ENCODE data around the gene SLC6A6.

Gene SLC6A6

DNA sequence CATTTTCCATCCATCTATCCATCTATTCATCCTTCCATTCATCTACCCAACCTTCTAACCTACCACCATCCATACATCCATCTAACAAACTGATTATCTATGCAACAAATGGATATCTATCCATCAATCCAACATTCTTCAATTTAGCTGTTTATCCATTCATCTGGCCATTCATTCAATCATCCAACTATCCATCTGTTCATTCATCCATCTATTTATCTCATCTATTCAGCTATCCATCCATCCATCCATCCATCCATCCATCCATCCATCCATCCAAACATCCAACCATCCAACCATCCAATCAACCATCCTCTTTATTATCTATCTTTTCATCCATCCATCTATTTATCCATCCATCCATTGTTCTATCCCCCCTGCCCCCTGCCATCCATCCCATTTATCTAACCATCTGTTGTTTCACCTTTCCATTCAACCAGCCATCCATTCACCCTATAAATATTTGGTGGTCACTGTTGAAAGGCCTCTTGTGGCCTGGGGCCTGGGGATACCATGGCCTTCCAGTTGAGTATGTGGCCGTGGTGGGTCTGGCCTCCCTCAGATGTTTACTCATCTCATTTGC, 44.7 kb downstream of the SLC6A6 start:
- no peak for DNase-seq (ENCODE audit: low read depth)
- H3K4me3 ChIP-seq (ENCODE audit: low read depth, low read length) = no peak overlapping the region

DNA sequence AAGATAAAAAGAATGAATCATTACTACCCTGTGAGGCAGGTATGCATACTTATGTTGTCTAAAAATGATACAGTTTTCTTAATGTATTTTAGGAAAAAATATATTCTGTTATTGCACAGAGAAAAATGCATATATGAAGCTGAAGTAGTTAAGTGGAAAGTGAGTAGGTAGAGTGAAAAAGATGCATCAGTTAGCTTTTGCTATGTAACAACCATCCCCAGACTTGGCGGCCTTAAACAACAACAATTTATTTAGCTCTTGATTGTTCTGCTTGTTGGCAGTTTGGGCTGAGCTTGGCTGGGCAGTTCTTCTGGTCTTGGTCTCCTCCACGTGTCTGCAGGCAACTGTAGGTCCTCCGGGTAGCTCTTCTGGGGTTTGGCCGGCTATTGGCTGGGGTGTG, 45.7 kb downstream of the SLC6A6 start:
- DNase-seq (ENCODE audit: low read depth) = no peak
- H3K4me3 ChIP-seq (ENCODE audit: low read depth, low read length) = no peak overlapping the region

DNA sequence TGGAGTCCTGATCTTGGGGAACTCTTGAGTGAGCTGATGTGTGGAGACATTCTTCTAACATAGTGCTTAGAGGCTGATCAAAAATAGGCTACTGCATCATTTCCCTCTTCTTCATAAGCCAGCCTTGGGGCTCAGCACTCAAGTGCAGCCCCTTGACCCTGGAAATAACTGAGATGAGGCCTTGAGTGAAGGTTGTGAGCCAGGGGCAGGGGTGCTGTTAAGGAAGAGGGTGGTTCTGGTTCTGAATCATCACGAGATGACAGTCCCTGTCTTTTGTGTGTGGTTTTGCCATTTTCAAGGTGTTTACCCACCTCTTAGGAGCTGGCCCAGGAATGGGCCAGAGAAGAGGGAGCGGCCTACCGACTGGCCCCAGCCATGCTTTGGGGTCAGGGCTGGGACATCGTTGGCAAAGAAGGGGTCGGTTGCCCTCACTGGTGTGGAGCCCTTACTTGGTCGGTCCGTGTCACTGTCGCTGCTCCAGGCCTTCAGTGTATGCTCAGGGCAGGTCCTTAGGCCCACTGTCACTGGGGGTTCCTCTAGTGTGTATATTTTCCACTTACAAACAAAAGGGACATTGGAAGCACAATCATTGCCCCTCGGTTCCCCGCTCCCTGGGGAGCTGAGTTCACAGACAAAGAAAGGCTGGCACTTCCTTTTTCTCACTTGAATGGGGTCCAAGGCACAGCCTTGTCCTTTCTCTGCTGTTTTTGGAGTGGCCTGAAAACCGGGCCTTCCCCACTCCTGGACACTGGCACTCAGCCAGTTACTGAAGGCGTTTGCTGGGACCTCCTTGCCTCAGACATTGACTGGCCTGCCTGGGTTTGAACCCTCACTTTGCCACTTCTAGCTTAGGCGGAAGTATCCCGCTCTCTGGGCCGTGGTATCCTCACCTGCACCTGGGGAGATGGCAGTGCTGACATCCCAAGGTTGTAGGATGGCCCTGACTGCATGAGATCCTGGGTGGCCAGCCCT, 46.6 kb downstream of the SLC6A6 start:
- DNase-seq (ENCODE audit: low read depth) = no peak
- no peak overlapping the region for H3K4me3 ChIP-seq (ENCODE audit: low read depth, low read length)

DNA sequence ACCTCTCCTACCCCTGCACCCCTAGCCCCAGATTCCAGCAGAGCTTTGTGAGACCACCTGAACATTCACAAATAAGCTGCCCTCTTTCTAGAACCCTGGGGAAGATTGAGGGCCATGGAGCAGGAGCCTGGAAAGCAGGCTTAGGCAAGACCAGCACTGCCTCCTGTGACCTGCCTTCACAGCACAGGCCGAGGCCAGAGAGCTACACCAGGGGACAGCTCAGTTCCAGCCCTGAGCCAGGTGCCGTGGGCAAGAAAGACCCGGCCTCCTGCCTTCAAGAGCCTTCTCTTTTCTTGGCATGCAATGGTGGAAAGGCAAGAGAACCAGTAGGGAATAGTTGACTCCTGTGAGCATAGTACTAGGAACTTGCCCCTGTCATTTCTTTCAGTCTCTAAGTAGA, 48.1 kb downstream of the SLC6A6 start:
- no peak for DNase-seq (ENCODE audit: low read depth)

DNA sequence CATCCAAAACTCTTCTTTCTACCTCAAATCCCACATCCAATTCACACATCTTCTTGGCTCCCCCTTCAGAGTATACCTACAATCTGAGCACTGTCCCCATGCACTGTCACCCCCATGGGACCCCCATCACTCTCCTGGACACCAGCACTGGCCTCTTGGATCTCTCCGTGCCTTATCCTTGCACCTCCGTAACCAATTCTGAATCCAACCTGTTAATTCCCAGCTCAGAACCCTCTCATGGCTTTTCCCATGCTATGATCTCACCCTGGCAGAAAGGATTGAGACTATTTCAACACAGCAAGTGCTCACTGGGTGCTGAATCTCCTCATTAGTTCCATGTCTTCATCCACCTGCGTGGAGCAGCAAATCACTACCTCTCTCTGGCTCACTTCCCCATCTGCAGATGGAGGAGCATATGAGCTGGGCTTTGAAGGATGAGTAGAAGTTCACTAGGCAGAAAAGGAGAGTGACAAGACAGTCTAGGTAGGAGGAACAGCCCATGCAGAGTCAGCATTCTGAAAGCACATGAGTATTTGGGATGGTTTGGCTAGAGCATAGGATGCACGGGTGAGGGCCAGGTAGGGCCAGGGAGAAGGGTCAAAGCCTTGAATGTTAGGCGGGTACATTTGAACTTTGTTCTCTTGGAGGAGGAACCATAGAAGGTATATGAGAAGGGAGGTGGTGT, 48.7 kb downstream of the SLC6A6 start:
- DNase-seq (ENCODE audit: low read depth) = no peak
- H3K4me3 ChIP-seq (ENCODE audit: low read depth, low read length) = no peak overlapping the region

More for the DNA sequence above, 48.1 kb downstream of the SLC6A6 start:
- no peak overlapping the region for H3K4me3 ChIP-seq (ENCODE audit: low read depth, low read length)

DNA sequence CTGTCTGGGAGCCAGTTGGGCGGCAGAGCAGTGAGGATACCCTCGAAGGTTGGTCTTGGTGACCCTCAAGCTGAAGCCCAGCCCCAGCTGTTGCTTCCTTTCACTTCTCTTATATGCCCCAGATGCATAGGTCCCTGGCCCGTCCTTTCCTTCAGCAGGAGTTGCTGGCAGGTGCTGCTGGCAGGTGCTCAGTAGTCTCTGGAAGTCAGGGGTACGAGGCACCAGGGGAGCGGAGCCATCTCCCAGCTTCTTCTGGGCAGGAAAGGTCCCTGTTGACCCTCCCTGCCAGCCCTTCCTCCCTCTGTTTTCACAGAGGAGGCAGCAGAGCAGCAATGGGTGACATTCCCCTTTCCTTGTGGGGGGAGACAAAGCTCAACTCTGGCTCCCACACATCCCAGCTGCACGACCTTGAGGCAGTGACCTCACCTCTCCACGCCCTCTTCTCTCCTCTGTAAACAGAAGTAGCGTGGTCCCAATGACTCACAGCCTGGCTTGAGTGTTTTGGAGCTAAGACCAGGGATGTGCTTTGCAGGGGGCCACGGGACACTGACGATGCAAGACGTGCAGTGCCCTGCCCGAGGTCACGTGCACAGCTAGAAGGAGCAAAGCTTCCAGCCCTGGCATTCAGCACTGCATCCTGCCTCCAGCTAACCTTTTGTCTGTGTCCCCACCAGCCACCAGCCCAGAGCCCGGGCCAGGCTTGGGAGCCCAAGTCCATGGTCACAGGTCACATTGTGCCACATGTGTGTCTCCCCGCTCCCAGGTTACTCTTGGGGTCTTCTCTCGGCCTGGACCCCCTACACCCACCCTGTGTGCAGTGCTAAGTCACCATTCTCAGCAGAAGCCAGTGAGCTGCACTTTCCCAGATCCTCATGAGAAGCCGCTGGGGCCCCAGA, 49.7 kb downstream of the SLC6A6 start:
- DNase-seq (ENCODE audit: low read depth) = peak; percentile 93
- H3K4me3 ChIP-seq (ENCODE audit: low read depth, low read length) = no peak overlapping the region

DNA sequence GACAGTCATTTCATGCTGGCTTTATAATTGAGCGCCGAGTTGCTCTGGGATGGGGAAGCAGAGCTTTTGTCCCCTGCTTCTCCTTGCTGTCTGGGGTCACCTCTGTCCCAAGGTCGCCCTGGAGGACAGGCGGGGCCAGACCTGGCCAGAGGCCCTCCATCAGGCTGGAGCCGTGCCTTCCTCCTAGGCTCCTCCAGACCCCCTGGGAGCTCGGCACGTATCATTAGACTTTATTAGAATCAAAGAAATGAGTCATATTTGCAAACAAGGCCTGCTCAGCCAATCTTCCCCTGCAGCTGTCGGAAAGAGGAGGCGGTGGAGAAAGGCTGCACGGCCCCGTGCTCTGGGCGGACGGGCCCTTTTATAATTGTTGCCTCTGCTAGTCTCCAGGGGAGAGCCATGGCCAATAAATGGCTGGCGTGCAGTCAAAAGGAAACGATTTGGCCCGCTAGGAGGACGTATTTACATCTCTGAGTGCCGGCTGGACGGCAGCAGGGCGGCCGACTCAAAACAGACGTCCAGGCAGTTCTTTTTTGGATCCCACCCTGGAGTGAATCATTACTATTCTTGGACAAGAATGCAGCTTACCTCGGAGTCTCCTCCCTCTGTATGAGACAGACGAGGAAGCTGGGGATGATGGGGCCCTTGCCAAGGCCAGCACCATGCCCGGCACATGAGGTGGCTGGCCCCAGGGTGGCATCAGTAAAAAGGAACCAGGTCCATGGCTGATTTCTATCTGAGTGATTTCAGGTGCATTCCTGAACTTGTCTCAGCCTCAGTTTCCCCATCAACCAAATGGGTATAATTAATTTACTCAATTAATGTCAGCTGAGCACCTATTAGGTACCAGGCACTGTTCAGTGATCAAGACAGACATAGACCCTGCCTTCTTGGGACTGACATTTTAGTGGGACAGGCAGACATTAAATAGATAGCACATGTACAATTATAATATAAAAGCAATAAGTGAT, 50.6 kb downstream of the SLC6A6 start:
- peak; percentile 99 for DNase-seq (ENCODE audit: low read depth)
- H3K4me3 ChIP-seq (ENCODE audit: low read depth, low read length) = no peak overlapping the region

DNA sequence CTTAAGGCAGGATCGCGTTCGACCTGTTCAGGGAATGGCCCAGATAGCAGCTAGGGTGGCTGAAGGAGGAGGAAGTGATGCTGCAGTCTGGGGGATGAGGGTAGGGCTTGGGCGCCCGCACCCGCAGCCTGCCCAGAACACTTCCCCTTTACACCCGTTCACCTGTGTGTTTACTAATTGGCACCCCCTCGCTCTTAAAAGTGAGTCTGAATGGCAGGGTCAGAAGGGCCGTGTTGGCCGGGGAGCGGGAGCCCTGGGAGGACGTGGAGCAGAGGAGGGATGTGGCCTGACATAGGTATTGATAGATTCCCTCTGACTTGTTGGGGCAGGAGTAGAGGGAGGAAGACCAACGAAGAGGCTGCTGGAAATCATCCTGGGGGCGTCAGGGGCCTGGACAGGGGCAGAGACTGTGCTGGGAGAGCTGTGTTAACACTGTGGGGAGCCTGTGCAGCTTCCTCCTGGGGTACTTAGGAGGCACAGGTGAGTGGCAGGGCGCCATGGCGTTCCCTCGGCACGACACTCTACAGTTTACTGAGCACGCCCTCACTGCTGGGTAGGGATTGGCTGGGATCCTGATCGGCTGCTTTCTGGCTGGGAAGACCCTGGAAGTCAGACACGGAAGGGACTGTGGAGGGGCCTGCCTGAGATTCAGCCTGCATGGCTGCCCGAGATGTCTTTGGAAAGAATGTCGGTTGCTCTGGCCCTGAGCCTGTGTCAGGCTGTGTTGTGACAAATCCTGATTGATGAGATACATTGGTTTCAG, 51.7 kb downstream of the SLC6A6 start:
- no peak overlapping the region for H3K4me3 ChIP-seq (ENCODE audit: low read depth, low read length)
- DNase-seq (ENCODE audit: low read depth) = no peak

DNA sequence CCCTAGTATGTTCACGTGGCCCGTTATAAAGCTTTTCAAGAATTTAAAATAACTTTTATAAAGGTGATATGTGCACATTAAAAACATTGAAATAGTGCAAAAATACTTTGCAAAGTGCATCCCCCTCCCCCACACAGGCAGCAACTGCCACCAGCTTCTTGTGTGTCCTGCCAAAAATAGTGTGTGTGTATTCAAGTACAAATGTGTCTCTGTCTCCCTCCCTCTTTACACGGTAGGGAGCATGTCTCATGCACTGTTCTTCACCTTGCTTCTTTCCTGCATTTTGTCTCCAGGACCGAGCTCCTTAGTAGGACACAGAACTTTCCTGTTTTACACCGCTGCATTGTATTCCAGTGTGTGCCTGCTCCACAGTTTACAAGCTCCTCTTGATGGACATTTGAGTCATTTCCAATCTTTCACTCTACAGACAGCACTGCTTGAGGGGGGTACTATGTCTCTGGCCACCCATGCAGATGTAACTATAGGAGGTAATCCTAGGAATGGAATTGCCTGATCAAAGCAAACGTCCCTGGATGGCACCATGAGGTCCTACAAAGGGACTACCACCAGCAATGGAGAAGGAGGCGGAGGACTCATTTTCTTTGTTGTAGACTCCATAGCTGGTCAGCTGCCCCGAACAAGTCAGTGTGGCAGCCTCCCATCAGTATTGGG, 52.4 kb downstream of the SLC6A6 start:
- no peak overlapping the region for H3K4me3 ChIP-seq (ENCODE audit: low read depth, low read length)
- no peak for DNase-seq (ENCODE audit: low read depth)

DNA sequence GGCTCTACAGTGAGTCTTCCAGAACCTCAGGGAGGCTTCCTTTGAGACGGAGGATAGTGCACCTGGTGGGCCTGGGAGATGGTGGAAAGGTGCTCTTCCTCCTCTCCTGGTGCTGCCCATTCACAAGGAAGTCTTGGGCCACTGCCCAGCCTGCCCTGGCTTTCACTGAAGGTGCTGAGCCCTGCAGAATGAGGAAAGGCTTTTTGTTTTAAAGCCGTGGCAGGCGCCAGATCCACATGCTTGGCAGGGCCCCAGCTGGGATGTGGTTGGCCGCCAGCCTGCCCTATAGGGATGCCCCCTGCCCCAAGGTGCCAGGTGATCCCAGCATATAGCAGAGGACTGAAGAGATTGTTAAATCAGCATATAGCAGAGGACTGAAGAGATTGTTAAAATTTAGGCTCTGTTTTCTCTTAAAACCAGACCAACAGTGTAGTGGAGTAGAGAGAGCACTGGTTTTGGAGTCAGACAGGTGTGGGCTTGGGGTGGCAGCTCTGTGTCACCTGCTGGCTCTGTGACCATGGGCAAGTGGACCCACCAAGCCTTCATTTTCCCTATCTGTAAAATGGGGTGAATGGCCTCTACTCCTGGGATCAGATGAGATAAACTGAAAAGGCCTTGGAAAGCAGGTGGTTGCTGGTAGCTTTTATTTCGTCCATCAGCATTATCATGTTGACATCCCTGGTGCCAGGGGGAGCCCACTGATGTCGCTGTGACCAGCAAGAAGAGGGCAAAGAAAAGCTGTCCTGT, 53.3 kb downstream of the SLC6A6 start:
- no peak for DNase-seq (ENCODE audit: low read depth)
- H3K4me3 ChIP-seq (ENCODE audit: low read depth, low read length) = no peak overlapping the region

DNA sequence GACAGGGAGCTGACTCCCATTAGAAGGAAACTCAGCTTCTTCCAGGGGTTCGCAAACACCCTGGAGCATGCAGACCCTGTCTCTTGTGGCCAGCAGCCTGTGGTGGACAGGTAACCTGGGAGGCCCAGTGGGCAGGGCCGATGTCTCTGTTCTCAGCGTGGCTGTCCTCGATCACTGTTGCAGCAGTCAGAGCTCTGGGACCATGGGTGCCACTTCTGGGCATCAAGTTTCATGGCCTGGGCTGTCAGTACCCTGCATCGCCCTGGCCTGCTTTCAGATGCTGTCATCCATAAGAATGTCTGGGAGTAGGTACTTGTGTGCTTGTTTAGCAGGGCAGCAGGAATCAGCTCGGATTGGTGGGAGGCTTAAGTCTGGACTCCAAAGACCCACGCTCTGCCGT, 54.4 kb downstream of the SLC6A6 start:
- DNase-seq (ENCODE audit: low read depth) = no peak
- no peak overlapping the region for H3K4me3 ChIP-seq (ENCODE audit: low read depth, low read length)

DNA sequence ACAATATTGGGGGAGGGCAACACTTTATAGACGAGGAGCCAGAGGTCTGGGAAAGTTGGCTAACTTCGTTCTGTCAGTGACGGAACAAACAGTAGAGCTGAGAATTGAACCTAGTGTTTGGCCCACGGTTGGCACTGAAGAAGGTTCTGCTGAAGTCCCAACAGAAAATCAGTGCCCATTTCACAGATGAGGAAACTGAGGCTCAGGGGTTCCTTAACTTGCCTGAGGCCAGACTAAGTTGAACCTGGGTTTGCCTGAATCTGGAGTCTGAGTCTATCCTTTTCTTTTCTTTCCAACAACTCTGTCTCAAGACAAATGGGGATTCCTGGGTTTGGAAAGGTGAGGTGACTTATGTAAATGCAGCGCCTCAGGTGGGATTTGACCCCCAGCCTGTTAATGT, 55.1 kb downstream of the SLC6A6 start:
- DNase-seq (ENCODE audit: low read depth) = no peak
- H3K4me3 ChIP-seq (ENCODE audit: low read depth, low read length) = no peak overlapping the region

DNA sequence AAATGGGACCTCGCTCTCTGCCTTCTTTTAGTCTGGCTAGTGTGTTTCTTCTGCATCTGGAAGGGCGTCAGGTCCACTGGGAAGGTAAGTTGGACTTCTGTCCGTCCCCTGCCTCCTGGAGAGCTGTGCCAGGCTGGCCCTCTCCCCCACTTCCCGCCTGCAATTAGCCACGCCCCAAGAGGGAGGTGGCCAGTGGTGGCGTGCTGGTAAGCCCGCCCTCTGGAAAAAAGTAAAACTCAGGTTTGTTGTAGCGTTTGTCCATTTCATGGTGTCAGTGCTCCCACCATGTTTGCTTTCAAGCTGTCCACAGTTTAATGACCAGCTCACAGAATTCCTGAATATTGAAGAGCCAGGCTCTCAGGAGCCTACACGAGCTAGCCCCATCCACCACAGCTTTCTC, 55.6 kb downstream of the SLC6A6 start:
- no peak for DNase-seq (ENCODE audit: low read depth)
- H3K4me3 ChIP-seq (ENCODE audit: low read depth, low read length) = no peak overlapping the region

DNA sequence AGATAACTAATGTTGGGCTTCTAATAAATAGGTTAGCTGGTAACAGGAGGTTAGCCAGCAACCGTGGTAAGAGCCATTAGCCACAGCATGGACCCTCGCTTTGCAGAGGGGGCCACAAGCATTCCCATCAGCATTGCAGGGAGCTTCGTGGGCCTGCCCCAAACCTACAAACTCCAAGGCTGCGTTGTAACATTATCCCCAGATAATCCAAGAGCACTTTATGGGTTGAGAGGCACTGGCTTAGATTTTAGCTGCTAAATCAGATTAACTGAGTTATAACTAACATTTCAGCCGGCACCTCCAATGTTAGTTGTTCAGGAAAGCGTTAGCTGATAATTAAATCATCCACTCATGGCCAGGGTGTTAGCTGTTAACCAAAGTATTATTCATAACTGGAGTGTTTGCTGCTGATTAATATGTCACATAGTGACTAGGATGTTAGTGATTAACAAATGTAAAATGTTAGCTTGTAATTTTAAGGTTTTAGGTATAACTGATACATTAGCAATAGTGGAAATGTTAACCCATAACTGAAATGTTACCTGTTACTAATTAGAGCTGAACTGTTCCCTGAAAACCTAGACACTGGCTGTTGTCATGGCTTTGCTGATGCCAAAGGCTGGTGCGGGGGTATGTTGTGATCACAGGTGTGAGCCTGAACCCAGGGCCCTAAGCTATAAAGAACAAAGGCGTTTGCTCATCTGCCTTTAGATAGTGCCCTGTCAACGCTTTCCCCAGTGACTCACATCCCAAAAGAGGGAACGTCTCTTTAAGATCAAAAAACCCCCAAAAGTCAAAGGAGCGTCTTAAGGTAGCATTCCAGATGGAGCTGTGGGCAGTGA, 56.2 kb downstream of the SLC6A6 start:
- H3K4me3 ChIP-seq (ENCODE audit: low read depth, low read length) = no peak overlapping the region
- no peak for DNase-seq (ENCODE audit: low read depth)

DNA sequence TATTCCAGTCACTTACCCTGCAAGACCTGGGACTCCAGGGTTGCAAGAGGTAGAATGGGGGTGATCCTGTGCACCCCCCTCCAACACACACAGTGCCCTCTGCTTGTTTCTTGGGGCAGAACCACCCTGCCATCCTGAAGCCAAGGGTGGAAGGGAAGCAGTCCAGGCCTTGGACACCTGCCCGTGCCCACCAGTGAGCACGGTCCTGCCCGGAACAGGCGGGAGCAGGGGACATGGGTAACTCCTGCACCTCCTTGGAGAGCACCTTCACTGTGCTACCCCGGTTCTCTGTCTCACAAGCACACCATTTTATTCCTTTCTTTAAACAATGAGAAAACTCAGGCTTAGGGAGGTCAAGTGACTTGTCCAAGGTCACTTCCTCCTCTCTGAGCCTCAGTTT, 57.0 kb downstream of the SLC6A6 start:
- H3K4me3 ChIP-seq (ENCODE audit: low read depth, low read length) = no peak overlapping the region
- no peak for DNase-seq (ENCODE audit: low read depth)

DNA sequence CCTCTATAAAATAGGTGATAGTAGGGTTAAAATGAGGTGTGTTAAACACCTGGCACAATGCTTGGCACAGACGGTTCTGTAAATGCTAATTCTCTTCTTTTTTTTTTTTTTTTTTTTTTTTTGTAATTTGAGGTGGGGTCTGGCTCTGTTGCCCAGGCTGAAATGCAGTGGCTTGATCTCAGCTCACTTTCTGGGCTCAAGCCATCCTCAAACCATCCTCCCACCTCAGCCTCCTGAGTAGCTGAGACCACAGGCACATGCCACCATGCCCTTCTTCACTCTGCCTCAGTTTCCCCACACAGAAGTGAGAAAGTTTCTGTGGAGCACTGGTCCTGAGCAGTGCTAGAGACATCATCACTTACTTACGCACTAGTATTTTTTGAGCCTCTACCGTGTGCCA, 57.4 kb downstream of the SLC6A6 start:
- DNase-seq (ENCODE audit: low read depth) = no peak
- no peak overlapping the region for H3K4me3 ChIP-seq (ENCODE audit: low read depth, low read length)
